HG03439 (cell line): Measurements from ENCODE around the gene ACO2.
"Not testable (repeated sequence)": the region's sequence is repeated elsewhere in the genome, so short reads cannot be mapped to it uniquely, and the experiment has no call there.

ENCODE experiments used
- ATAC-seq: cut with Tn5 transposase; IDR thresholded peaks from one replicate; pipeline ENCODE4 v1.9.1; 2021; ENCODE audit warnings: mild to moderate bottlenecking, moderate library complexity; ENCODE audit not compliant: unreplicated experiment

The ACO2 gene

GRCh38 chr22:41539146-41540005, 70.5 kb downstream of the ACO2 start:
- ATAC-seq: no peak

GRCh38 chr22:41540006-41540315, 71.0 kb downstream of the ACO2 start:
- ATAC-seq: no peak

- ATAC-seq: no peak
Observed at GRCh38 chr22:41540365-41540764, 71.4 kb downstream of the ACO2 start.

- no peak for ATAC-seq
Observed at GRCh38 chr22:41541484-41541883, 72.6 kb downstream of the ACO2 start.

DNA sequence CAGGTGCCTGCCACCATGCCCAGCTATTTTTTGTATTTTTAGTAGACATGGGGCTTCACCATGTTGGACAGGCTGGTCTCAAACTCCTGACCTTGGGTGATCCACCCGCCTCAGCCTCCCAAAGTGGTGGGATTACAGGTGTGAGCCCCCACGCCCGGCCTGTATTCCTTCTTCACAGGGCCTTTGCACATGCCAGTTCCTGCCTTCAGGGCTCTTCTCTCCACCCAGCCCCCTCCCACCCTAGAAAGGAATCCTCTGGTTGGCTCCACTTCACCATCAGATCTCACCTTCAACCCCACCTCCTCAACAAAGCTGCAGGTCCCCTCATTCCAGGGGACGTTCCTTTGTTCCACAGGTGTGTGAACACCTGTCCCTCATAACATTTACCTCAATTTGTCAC, 73.3 kb downstream of the ACO2 start:
- ATAC-seq: no peak

GRCh38 chr22:41543854-41544670, 75.1 kb downstream of the ACO2 start, which contains the start of gene POLR3H:
POLR3H (minus strand) TSS chr22:41544470; CDS start chr22:41544101, 369 bp downstream.
- ATAC-seq: peak; percentile 84

- ATAC-seq: no peak
Observed at GRCh38 chr22:41544671-41545476, 76.0 kb downstream of the ACO2 start.

DNA sequence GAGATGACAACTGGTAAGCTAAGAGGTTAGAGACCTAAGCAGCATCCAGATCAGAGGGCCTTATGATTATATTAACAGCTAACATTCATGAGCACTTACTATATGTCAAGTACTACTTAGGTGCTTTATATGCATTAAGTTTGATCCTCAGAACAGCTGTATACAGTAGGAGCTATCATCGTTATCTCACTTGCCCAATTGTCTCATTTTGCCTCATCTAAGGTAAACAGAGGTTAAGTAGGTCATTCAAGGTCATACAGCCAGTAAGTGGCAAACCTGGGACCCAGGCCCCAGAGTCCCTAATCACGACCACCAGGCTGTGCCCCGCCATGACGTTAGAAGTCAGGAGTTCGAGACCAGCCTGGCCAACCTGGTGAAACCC, 79.9 kb downstream of the ACO2 start:
- no peak for ATAC-seq

DNA sequence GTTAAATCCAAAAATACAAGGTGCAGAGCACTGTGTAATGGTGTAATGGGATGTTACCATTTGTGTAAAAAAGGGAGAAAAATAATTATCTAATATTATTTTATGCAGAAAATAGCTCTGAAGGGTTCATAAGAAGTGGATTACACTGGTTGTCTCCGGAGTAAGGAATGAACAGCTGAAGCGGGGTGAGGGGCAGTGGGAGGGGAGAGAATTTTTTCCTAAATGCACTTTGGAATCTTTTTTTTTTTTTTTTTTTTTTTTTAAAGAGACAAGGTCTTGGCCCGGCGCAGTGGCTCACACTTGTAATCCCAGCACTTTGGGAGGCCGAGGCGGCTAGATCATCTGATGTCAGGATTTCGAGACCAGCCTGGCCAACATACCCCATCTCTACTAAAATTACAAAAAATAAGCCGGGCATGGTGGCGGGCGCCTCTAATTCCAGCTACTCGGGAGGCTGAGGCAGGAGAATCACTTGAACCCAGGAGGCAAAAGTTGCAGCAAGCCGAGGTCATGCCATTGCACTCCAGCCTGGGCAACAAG, 82.1 kb downstream of the ACO2 start:
- no peak for ATAC-seq

- ATAC-seq: no peak
Observed at GRCh38 chr22:41551877-41552582, 83.1 kb downstream of the ACO2 start.

DNA sequence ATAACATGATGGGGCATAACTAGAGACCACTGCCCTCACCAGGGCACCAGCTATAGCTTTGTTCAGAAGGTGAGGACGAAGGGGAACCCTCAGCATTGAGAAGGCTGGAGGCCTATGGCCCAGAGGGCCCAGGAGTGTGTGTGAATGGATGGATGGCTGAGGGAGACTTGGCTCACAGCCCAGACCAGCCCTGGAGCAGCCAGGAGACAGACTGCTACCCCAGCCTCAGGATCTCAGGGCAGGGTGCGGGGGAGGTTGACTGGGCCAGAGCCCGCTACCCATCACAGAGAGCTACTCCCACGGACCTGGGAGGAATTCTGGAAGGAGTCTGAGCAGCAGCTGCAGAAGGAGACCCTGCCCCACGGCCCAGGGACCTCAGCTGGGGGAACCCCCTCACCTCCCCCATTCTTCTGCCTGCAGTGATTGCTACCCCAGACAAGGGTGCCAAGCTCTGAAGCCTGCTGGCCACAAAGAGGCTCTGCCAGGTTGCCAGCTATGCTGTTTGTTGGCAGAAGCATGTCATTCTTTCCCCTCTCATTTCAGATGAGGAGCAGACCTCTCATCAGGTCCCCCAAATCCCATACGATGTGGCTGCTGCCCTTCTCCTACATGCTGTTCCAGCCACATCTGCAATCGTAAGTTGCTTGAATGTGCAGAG, 86.5 kb downstream of the ACO2 start:
- ATAC-seq: no peak

DNA sequence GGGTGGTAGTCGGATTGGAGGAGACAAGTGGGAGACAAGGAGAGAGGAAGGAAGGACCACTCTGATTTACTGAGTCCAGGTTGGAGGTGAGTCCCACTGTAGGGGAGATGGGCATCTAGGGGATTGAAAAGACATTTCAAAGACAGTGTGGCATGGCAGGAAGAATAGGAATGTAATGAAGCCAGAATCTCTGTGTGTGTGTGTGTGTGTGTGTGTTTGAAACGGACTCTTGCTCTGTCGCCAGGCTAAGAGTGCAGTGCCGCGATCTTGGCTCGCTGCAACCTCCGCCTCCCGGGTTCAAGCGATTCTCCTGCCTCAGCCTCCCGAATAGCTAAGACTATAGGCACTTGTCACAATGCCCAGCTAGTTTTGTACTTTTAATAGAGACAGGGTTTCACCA, 87.6 kb downstream of the ACO2 start:
- no peak for ATAC-seq

GRCh38 chr22:41557401-41558240, 88.7 kb downstream of the ACO2 start:
- no peak for ATAC-seq

DNA sequence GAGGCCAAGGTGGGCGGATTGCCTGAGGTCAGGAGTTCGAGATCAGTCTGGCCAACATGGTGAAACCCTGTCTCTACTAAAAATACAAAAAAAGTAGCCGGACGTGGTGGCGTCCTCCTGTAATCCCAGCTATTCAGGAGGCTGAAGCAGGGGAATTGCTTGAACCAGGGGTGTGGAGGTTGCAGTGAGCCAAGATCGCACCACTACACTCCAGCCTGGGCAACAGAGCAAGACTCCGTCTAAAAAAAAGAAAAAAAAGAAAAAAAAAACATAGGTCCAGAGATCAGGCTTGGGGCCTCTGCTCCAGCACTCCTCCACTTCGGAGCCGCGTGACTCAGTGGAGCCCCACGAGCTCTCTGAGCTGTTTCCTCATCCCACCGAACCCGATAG, 89.3 kb downstream of the ACO2 start:
- ATAC-seq: not testable (repeated sequence)

DNA sequence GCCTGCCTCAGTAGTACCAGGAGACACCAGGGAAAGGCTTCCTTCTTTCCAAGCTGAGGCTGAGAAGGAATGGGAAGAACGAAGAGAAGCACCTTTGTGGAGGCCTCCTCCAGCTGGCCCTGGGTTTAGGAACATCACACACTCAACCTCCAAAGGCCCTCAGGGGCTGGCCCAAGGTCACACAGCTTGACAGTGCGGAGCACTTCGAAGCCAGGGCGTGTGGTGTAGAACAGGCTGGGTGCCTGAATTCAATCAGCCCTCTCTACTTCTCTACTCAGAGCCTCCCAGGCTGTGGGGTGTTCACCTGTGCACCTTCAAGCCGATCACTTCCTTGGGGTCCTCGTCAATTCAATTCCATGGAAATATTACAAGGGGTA, 91.2 kb downstream of the ACO2 start:
- no peak for ATAC-seq

DNA sequence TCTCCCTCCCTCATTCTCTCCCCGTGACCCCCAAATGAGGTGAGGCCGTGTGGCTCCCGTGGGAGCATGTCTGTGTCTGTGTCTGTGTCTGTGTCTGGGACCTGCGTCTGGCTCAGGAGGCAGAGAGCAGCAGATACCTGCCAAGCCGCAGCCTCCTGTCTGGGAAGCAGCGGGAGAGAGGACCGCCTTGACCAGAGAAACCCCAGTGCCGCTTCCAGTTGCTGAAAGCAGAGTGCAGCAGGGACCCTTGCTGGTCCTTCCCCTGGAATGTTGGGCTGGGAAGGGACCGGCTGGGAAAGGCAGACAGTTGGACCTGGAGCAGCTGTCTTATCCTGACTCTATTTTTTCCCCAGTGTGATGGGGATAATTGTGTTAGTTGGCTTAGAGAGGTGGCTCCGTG, 92.4 kb downstream of the ACO2 start:
- ATAC-seq: no peak

DNA sequence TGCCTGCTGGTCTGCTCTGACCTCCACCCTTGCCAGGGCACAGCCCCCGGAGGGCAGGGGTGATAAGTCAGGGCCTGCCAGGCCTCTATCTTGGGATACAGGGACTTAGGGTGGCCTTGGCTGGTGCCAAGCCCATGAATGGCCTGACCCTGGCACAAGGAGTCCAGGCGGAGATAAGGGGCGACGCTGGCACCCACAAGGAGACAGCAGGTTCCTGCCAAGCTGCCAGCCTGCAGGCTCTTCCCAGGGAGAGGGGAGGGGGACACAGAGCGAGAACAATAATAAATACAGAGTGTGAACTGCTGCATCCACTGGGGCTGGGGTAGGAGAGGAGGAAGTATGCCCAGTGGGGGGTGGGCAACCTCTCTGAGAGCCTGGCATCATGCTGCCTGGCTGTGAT, 92.9 kb downstream of the ACO2 start:
- no peak for ATAC-seq

DNA sequence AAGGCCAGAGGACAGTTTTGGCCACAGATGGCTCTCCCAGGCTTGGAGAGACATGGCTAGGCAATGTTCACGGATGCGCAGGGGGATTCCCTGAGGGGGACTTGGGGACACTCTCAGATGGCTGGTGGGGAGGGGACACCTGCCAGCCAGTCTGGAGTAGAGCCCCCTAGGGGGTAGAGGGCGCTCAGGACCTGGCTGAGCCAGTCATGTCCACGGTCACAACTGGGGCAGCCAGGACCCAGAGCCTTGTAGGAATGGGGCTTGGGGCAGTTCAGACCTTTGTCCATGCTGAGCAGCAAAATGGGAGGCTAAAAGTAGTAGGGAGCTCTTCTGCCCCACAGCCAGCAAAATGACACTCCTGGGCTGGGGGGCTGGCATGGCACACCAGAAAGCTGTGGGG, 93.5 kb downstream of the ACO2 start:
- no peak for ATAC-seq

DNA sequence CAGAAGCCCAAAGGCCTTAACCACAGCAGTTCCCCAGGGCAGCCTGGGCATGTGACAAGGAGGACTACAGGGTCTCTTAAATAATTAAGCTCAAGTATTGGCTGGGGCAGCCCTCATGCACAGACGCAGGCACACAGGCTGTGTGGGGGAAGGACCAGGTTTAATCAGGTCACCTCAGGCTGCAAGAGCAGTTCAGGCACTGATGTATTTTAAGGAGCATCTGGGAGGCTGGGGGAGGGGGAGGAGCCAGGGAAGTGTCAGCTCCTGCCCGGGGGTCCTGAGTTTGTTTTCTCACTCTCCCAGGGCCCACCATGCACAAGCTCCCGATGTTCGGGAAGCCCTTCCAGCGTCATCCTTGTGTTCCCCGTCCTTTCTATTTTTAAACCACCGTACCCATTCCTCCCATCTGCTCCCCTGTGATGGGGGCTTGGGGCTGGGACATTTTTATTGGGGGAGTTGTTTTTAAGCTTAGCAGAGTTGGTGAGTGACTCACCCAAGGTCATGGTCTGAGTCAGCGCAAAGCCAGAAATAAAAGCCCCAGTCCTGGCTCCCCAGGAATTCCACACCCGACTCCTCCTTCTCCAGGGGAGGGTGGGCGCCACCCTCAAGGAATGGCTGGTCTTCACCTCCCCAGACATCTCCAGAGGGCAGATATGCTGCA, 94.3 kb downstream of the ACO2 start:
- ATAC-seq: no peak
